Activated CD8-positive, alpha-beta T cell treated with anti-CD3 and anti-CD28 coated beads, Interleukin-2, amount 10 ng/mL, durations not matched to agents 7 days and 5 days (primary cell): ENCODE measurements around the gene CENPF. TPM values are rescaled to one million over a fixed set of nuclear protein-coding genes. Genes with fewer than 3 reads are reported as not detected.
"Not testable (repeated sequence)": the region's sequence is repeated elsewhere in the genome, so short reads cannot be mapped to it uniquely, and the experiment has no call there.

ENCODE experiments used
- ATAC-seq: fragments of 150-1000 bp; cut with Tn5 transposase; one replicate; pipeline ENCODE4 v1.10.0; 2021; ENCODE audit warnings: moderate library complexity
- CTCF ChIA-PET: fragments of 350-600 bp; sonication (Branson Sonifier 250); formaldehyde crosslinking; loops from one replicate; lab custom pipeline; 2021; ENCODE audit warnings: antibody characterized with exemption; lab: Charles Lee
- POLR2A ChIA-PET: fragments of 350-600 bp; sonication (Branson Sonifier 250); formaldehyde crosslinking; loops from one replicate; lab custom pipeline; 2021; ENCODE audit warnings: antibody characterized with exemption; lab: Charles Lee
- DNase-seq: peaks from one replicate; pipeline ENCODE4 v3.0.0-alpha.2; 2020
- H3K27ac Mint-ChIP-seq: one replicate; pipeline ENCODE4 v1.8.0; 2021; ENCODE audit warnings: mild to moderate bottlenecking, mixed read lengths
- H3K27me3 Mint-ChIP-seq: one replicate; pipeline ENCODE4 v1.8.0; 2021; ENCODE audit warnings: low read depth, mixed read lengths
- H3K36me3 Mint-ChIP-seq: one replicate; pipeline ENCODE4 v1.8.0; 2021; ENCODE audit warnings: low read depth, mixed read lengths
- H3K4me1 Mint-ChIP-seq: one replicate; pipeline ENCODE4 v1.8.0; 2021; ENCODE audit warnings: low read depth, mixed read lengths
- H3K4me3 Mint-ChIP-seq: one replicate; pipeline ENCODE4 v1.8.0; 2021; ENCODE audit warnings: mild to moderate bottlenecking, mixed read lengths
- H3K9me3 Mint-ChIP-seq: one replicate; pipeline ENCODE4 v1.8.0; 2022; ENCODE audit warnings: mixed read lengths; ENCODE audit not compliant: insufficient read depth
- total RNA-seq, 2 experiments: library from RNA; stranded (reverse); gene quantifications; one replicate each; pipeline ENCODE4 v1.2.3, GENCODE V29; 2021

The CENPF gene
- total RNA-seq, 2 experiments from 2014 or later, result 176 to 180 TPM

GRCh38 chr1:214573386-214574318 lies 29.3 kb upstream of the CENPF start:
- no peaks in the 10 kb centered on the region for H3K4me1 Mint-ChIP-seq
- DNase-seq, result no peak
- H3K27me3 Mint-ChIP-seq, result peaks cover 16% of the 10 kb centered on the region
- ChIA-PET CTCF (interaction anchor here (0.8 to 1.2 kb wide), 2 partner anchors 13 to 312 kb away, joined by 3 read pairs; no protein-coding TSS in a partner anchor), POLR2A (no interaction called here)
- no peak overlapping the region for H3K4me3 Mint-ChIP-seq
- peaks cover 9% of the 10 kb centered on the region for H3K9me3 Mint-ChIP-seq
- H3K36me3 Mint-ChIP-seq, result peaks cover 7% of the 10 kb centered on the region
- no peak for ATAC-seq
- no peak overlapping the region for H3K27ac Mint-ChIP-seq

DNA sequence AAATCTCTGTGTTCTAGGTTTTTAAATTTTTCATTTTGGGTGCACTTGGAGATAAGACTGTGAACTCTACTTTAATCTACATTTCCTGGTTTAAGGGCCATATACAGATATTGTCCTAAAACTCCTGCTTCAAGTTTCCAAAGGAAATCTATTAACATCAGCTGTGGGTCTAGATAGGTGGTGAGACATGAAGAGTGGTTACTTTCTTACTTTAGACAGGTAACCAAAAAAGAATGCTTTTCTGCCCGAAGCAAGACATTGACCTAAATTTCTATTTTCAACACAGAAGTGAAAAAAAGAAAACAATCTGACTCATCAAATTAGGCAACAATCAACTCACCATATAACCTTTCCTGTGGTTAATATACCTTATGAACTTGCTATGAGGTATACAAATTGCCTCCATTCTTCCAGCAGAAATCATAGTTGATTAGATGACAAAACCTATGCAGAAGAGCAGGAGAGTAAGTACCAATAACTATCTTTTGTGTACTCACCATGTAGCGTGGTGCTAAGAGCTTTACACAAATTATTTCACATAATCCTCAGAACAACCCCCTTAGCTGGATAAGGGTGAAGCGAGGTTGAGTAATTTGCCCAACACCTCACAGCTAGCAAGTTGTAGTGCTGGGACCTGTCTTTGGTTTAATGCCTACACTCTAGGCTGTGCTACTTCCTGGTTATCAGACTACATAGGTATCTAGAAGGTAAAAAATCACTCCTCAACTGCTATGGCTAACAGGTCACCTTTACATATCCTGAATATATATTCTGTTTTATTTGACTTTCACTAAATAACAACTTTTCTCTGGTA lies 28.2 kb upstream of the CENPF start:
- CTCF ChIA-PET, result interaction anchor here (1.2 to 1.7 kb wide), 2 partner anchors 241 to 314 kb away, joined by 3 to 4 read pairs; no protein-coding TSS in a partner anchor

GRCh38 chr1:214576120-214576519 lies 26.9 kb upstream of the CENPF start:
- H3K9me3 Mint-ChIP-seq, H3K27me3 Mint-ChIP-seq, ATAC-seq, H3K27ac Mint-ChIP-seq, DNase-seq, POLR2A ChIA-PET, H3K4me1 Mint-ChIP-seq, H3K36me3 Mint-ChIP-seq, H3K4me3 Mint-ChIP-seq: not testable (repeated sequence)
- CTCF ChIA-PET, result interaction anchor here (1.7 kb wide), 1 partner anchor 243 kb away, joined by 4 read pairs; no protein-coding TSS in a partner anchor

More for the DNA sequence above, 28.2 kb upstream of the CENPF start:
- H3K4me1 Mint-ChIP-seq, result no peaks in the 10 kb centered on the region
- peaks cover 9% of the 10 kb centered on the region for H3K9me3 Mint-ChIP-seq
- no peak overlapping the region for H3K27ac Mint-ChIP-seq
- peaks cover 9% of the 10 kb centered on the region for H3K27me3 Mint-ChIP-seq
- no peak for DNase-seq
- POLR2A ChIA-PET, result no interaction called here
- peaks cover 7% of the 10 kb centered on the region for H3K36me3 Mint-ChIP-seq
- ATAC-seq, result no peak
- H3K4me3 Mint-ChIP-seq, result no peak overlapping the region

- POLR2A ChIA-PET, result no interaction called here
- H3K9me3 Mint-ChIP-seq, result peaks cover 9% of the 10 kb centered on the region
- no peaks in the 10 kb centered on the region for H3K4me1 Mint-ChIP-seq
- ATAC-seq, result no peak
- H3K27me3 Mint-ChIP-seq, result peaks cover 12% of the 10 kb centered on the region
- H3K36me3 Mint-ChIP-seq, result peaks cover 7% of the 10 kb centered on the region
- no peak overlapping the region for H3K27ac Mint-ChIP-seq
- CTCF ChIA-PET, result interaction anchor here (12.0 kb wide), 1 partner anchor 248 kb away, joined by 235 read pairs; no protein-coding TSS in a partner anchor
- no peak for DNase-seq
- H3K4me3 Mint-ChIP-seq, result no peak overlapping the region
Measured at GRCh38 chr1:214579183-214579582, 23.8 kb upstream of the CENPF start.

DNA sequence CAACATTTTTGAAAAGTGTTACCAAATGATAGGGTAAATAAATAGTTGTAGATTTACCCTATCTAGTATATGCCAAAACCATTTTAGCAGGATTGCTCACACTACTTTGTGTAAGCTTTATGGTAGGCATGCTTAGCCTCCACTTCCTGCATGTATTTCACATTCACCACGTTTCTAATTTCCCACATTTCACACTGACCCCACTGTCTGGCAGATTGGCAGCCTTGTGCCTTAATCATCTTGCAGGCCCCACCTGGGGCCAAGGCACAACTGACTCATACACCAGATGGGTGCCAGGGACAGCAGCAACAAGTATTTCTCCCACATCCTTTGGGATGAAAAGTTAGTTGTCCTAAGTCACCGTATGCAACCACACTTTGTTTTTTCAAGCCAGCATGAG lies 21.2 kb upstream of the CENPF start:
- CTCF ChIA-PET, result interaction anchor here (0.8 to 12.0 kb wide), 5 partner anchors 28 to 368 kb away, joined by 3 to 235 read pairs (median 5); no protein-coding TSS in a partner anchor
- Mint-ChIP-seq H3K9me3 (no peaks in the 10 kb centered on the region), H3K36me3 (no peaks in the 10 kb centered on the region), H3K27ac (no peak overlapping the region), H3K4me3 (no peak overlapping the region), H3K4me1 (no peaks in the 10 kb centered on the region), H3K27me3 (peaks cover 11% of the 10 kb centered on the region)
- DNase-seq (no peak), ATAC-seq (no peak)
- POLR2A ChIA-PET, result no interaction called here

DNA sequence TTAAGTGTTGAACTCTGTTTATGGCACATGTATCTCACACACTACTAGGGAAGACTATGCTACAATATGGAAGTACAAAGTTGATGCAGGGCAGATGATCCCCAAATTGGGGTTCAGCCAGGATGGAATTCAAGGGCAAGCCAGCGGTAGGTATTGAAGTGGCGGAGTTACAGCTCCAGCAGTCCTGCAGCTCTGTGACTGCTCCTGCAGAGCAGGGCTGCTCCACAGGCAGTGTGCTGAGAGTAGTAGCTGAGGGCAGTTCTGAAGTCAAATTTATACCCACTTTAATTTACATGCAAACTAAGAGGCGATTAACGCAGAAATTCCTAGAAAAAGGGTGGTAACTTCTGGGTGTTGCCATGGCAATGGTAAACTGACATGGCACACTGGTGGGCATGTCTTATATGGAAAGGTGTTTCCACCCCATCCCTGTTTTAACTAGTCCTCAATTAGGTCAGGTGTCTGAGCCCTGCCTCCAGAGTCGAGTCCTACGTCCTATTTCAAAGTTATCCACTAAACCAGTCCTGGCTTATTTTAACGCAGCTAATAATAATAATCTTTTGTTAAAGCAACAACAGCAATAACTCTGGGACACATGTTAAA lies 20.6 kb upstream of the CENPF start:
- Mint-ChIP-seq H3K36me3 (no peaks in the 10 kb centered on the region), H3K4me3 (no peak overlapping the region), H3K4me1 (no peaks in the 10 kb centered on the region), H3K9me3 (no peaks in the 10 kb centered on the region), H3K27me3 (peaks cover 11% of the 10 kb centered on the region), H3K27ac (no peak overlapping the region)
- DNase-seq, result no peak
- CTCF ChIA-PET, result interaction anchor here (0.8 to 12.0 kb wide), 6 partner anchors 28 to 368 kb away, joined by 3 to 235 read pairs (median 15); no protein-coding TSS in a partner anchor
- no peak for ATAC-seq
- POLR2A ChIA-PET, result no interaction called here

DNA sequence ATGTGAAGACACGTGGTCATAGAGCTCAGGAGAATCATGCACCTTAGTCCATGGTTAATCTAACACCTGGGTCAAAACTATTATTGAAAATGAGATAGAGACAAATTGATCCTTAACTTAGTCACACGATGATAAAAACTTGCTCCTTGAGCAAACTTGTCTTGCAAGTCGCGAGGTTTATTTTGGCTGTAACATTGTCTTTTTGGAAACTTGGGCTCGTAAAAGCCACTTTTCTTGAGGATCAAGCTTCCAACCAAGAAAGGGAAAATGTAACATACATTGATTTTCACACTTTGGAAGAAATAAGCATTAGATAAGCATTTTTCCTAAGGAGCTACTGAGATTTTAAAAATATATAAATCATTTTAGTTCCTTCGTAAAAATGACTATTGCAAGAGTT lies 19.9 kb upstream of the CENPF start:
- H3K4me3 Mint-ChIP-seq, result no peak overlapping the region
- ChIA-PET POLR2A (no interaction called here), CTCF (interaction anchor here (0.8 to 12.0 kb wide), 4 partner anchors 65 to 321 kb away, joined by 3 to 235 read pairs (median 24); no protein-coding TSS in a partner anchor)
- H3K9me3 Mint-ChIP-seq, result no peaks in the 10 kb centered on the region
- no peaks in the 10 kb centered on the region for H3K36me3 Mint-ChIP-seq
- DNase-seq, result no peak
- peaks cover 11% of the 10 kb centered on the region for H3K27me3 Mint-ChIP-seq
- H3K27ac Mint-ChIP-seq, result no peak overlapping the region
- no peaks in the 10 kb centered on the region for H3K4me1 Mint-ChIP-seq
- ATAC-seq, result no peak

DNA sequence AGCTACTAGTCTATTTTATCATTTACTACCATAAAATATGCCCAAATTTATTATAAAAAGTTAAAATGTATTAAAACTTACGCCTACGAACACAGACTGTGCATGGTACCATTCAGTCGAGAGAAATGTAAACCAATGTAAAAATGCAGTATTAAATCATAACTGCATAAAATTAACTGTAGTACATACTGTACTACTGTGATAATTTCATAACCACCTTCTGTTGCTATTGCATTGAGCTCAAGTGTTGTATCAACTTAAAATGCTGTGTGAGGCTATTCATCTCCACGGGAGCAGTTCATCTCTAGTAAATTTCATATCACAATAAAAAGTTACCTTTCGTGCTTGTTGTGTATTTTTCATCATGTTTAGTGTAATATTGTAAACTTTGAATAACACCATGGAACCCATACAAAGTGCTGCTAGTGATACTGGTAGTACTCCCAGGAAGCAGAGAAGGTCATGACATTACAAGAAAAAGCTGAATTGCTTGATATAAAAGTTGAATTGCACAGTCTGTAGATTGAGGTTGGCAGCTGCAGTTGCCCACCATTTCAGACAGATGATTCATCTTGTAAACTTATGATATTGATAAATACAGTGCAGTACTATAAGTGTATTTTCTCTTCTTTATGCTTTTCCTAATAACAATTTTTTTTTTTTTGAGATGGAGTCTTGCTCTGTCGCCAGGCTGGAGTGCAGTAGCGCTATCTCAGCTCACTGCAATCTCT lies 19.0 kb upstream of the CENPF start:
- no peak overlapping the region for H3K4me3 Mint-ChIP-seq
- no peaks in the 10 kb centered on the region for H3K4me1 Mint-ChIP-seq
- ChIA-PET CTCF (interaction anchor here (0.8 to 12.0 kb wide), 10 partner anchors 10 to 942 kb away, joined by 3 to 235 read pairs (median 5); no protein-coding TSS in a partner anchor), POLR2A (interaction anchor here (0.6 kb wide), 1 partner anchor 20 kb away, joined by 3 read pairs; no protein-coding TSS in a partner anchor)
- ATAC-seq (no peak), DNase-seq (no peak)
- no peaks in the 10 kb centered on the region for H3K9me3 Mint-ChIP-seq
- no peaks in the 10 kb centered on the region for H3K36me3 Mint-ChIP-seq
- H3K27ac Mint-ChIP-seq, result no peak overlapping the region
- peaks cover 11% of the 10 kb centered on the region for H3K27me3 Mint-ChIP-seq

DNA sequence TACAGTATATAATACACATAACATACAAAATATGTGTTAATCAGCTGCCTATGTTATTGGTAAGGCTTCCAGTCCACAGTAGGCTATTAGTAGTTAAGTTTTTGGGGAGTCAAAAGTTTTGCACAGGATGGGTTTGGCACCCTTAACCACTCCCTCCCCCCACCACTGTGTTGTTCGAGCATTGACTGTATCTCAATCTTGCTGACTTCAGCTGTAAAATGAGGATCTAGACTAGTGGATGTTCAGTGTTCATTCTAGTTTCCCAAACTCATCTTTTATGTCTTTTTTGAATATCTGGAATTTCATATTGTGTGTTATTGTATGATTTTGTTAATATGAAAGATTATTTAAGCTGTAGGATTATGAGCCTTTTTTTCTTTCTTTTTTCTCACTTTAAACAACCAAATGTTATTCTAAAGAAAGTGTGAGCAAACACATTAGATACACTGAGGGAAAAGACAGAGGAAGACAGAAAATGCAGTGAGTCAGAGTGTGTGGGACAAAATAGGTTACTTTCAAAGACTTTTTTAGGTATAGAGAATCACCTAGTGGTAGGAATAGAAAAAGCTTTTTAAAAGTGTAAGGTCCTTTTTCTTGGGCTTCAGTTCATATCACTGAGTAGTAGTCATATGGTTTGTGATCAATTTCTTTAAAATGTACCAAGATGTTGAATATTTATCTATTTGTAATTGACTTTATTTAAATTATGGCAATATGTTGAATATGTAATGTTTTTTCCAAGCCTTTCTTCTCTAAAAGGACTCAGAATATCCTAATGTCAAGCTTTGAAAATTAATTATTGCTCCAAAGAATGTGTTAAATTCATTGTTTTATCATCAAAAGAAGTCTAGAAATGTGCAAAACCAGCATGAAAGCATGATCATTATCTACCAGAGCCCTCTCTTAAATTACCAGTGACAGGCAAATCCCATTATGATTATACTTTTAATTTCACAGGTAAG lies 17.9 kb upstream of the CENPF start:
- no peak overlapping the region for H3K4me3 Mint-ChIP-seq
- DNase-seq (no peak), ATAC-seq (peak; percentile 33)
- H3K27ac Mint-ChIP-seq, result no peak overlapping the region
- no peaks in the 10 kb centered on the region for H3K36me3 Mint-ChIP-seq
- CTCF ChIA-PET, result interaction anchor here (0.6 to 12.0 kb wide), 17 partner anchors 9 to 371 kb away, joined by 3 to 235 read pairs (median 5); no protein-coding TSS in a partner anchor
- H3K27me3 Mint-ChIP-seq, result peaks cover 11% of the 10 kb centered on the region
- POLR2A ChIA-PET, result no interaction called here
- no peaks in the 10 kb centered on the region for H3K4me1 Mint-ChIP-seq
- no peaks in the 10 kb centered on the region for H3K9me3 Mint-ChIP-seq

DNA sequence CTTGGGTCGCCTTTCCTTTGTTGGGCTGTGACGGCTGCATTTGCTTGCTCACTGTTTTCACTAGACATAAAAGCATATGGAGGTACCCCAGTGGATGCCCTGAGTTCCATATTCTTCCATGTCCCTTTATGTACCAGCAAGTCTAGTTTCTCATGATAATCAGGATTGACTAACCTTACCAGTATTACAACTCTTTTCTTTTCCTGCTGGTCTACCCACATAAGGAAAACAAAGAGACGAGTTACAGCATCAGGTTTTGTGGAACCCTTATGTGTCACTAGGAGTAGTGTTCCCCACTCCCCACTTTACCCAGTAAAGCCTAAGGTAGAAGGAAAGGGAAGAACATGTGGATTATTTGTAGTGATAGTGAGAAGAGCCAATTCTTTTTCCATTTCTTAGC lies 16.4 kb upstream of the CENPF start:
- DNase-seq (no peak), ATAC-seq (no peak)
- H3K36me3 Mint-ChIP-seq, result no peaks in the 10 kb centered on the region
- ChIA-PET POLR2A (no interaction called here), CTCF (interaction anchor here (0.7 to 12.0 kb wide), 9 partner anchors 13 to 325 kb away, joined by 3 to 235 read pairs (median 4); no protein-coding TSS in a partner anchor)
- H3K4me3 Mint-ChIP-seq, result no peak overlapping the region
- H3K9me3 Mint-ChIP-seq, result no peaks in the 10 kb centered on the region
- H3K27ac Mint-ChIP-seq, result no peak overlapping the region
- peaks cover 14% of the 10 kb centered on the region for H3K27me3 Mint-ChIP-seq
- no peaks in the 10 kb centered on the region for H3K4me1 Mint-ChIP-seq
